KBM-7 (cell line): Measurements from ENCODE around the gene KLHL22.
A peak's percentile ranks its signal among the peaks of the same experiment; 100 is the strongest.
"Not testable (repeated sequence)": the region's sequence is repeated elsewhere in the genome, so short reads cannot be mapped to it uniquely, and the experiment has no call there.

Source experiments
- DNase-seq: peaks from one replicate; pipeline ENCODE4 v3.0.0-alpha.2; 2015
- in situ Hi-C: fragments of 300-500 bp; cut with MboI; formaldehyde crosslinking; loops from 2 replicates; pipeline ENCODE4 v1.14.3; 2020; ENCODE audit warnings: low sequenced_read_pairs, low pct_unique_long_range_greater_than_20kb, mixed read lengths

Gene KLHL22

GRCh38 chr22:20494978-20495860 is at the start of gene KLHL22:
Gene KLHL22 (minus strand): TSS chr22:20495795. CDS start chr22:20489211, 6,584 bp downstream.
- DNase-seq = peak; percentile 41
- in situ Hi-C loops = no loop called here

GRCh38 chr22:20545318-20545634 is 49.7 kb upstream of the KLHL22 start:
- in situ Hi-C loops, DNase-seq: not testable (repeated sequence)

GRCh38 chr22:20542736-20543135 is 47.1 kb upstream of the KLHL22 start:
- DNase-seq = no peak
- in situ Hi-C loops = no loop called here

GRCh38 chr22:20542055-20542454 is 46.5 kb upstream of the KLHL22 start:
- no peak for DNase-seq
- in situ Hi-C loops = no loop called here

GRCh38 chr22:20538875-20539274 is 43.3 kb upstream of the KLHL22 start:
- in situ Hi-C loops, DNase-seq: not testable (repeated sequence)

GRCh38 chr22:20537983-20538382 is 42.4 kb upstream of the KLHL22 start:
- DNase-seq = no peak
- in situ Hi-C loops = no loop called here

GRCh38 chr22:20537325-20537756 is 41.7 kb upstream of the KLHL22 start:
- in situ Hi-C loops = no loop called here

GRCh38 chr22:20536590-20537324 is 41.2 kb upstream of the KLHL22 start:
- DNase-seq = no peak
- in situ Hi-C loops = no loop called here

More at GRCh38 chr22:20537325-20537756, 41.7 kb upstream of the KLHL22 start:
- DNase-seq = no peak

- no peak for DNase-seq
Measured at GRCh38 chr22:20533879-20534265, 38.3 kb upstream of the KLHL22 start.

GRCh38 chr22:20533095-20533878 is 37.7 kb upstream of the KLHL22 start:
- in situ Hi-C loops = no loop called here
- no peak for DNase-seq

More at GRCh38 chr22:20533879-20534265, 38.3 kb upstream of the KLHL22 start:
- in situ Hi-C loops = no loop called here

- no peak for DNase-seq
Measured at GRCh38 chr22:20532256-20532993, 36.8 kb upstream of the KLHL22 start.

GRCh38 chr22:20531404-20532201 is 36.0 kb upstream of the KLHL22 start:
- in situ Hi-C loops = no loop called here

More at GRCh38 chr22:20532256-20532993, 36.8 kb upstream of the KLHL22 start:
- in situ Hi-C loops = no loop called here

GRCh38 chr22:20531154-20531403 is 35.5 kb upstream of the KLHL22 start:
- DNase-seq = no peak
- in situ Hi-C loops = no loop called here

More at GRCh38 chr22:20531404-20532201, 36.0 kb upstream of the KLHL22 start:
- no peak for DNase-seq

- in situ Hi-C loops = no loop called here
- no peak for DNase-seq
Measured at GRCh38 chr22:20530368-20531153, 35.0 kb upstream of the KLHL22 start.

- in situ Hi-C loops = no loop called here
- no peak for DNase-seq
Measured at GRCh38 chr22:20528405-20528978, 32.9 kb upstream of the KLHL22 start.

GRCh38 chr22:20526628-20527355 is 31.2 kb upstream of the KLHL22 start:
- no peak for DNase-seq
- in situ Hi-C loops = no loop called here

- no peak for DNase-seq
- in situ Hi-C loops = no loop called here
Measured at GRCh38 chr22:20526305-20526627, 30.7 kb upstream of the KLHL22 start.
